ENCODE results near the gene IL21.
"Not testable (repeated sequence)": the region's sequence is repeated elsewhere in the genome, so short reads cannot be mapped to it uniquely, and the experiment has no call there.

The IL21 gene

DNA sequence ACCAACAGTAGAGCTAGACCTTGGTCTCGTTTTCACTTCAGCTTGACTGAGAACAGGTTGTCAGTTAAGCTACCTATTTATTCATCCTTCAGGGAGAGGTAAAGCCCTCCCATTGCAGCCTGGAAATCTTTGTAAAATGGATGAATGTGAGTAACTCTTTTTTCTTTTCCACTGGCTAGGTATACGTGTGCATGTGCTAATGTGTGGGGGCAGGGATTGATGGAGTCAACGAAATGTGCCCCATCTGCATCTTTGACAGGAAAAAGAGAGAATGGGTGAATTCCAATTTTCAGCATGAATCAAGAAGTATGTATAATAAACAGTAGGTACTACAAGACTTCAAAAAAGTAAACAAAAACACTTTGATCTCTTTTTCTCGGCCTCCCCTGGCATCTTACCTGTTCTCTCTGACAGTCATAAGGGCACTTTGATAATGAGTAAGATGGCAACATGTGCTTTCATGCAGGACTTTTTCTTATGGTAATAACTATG lies at the start of gene IL21:
TSS of gene IL21 (minus strand) at position 51 of the 492 bp plus-strand sequence. CDS start 55 bp downstream, outside the sequence.
- DNase-seq, result no peak

DNA sequence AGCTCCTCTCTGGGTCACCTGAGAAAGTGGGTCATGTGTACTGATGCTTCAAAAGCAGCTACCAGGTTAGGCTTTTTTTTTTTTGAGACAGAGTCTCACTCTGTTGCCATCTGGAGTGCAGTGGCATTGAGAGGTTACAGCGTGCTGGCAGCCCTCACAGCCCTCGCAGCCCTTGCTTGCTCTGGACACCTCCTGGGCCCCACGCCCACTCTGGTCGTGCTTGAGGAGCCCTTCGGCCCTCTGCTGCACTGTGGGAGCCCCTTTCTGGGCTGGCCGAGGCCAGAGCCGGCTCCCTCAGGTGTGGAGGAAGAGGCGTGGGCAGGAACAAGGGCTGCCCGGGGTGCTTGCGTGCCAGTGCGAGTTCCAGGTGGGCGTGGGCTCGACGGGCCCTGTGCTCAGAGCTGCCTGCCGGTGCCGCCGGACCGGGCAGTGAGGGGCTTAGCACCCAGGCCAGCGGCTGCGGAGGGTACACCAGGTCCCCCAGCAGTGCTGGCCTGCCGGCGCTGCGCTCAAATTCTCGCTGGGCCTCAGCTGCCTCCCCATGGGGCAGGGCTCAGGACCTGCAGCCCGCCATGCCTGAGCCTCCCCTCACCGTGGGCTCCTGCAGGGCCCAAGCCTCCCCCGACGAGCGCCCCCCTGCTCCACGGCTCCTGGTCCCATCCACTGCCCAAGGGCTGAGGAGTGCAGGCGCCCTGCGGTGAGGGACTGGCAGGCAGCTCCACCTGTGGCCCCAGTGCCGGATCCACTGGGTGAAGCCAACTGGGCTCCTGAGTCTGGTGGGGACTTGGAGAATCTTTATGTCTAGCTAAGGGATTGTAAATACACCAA lies 49.3 kb upstream of the IL21 start:
- no peak for DNase-seq

DNA sequence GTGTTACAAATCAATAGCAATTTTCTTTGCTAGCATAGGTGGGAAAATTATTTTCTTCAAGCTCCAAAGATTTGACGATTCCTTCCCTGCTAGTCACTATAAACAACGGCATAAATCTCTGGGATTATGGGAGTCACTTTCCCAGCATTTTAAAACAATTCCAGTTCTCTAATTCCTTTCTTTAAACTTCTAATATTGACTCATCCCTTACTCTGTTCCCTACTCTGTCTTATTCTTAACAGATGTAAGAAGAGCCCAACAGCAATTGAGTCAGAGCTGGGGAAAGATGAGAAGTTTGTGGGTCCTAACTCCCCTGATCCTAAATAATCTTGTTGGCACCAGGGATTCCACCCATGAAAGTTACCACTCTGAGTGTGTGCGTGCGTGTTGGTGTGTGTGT lies 47.4 kb upstream of the IL21 start:
- no peak for DNase-seq

DNA sequence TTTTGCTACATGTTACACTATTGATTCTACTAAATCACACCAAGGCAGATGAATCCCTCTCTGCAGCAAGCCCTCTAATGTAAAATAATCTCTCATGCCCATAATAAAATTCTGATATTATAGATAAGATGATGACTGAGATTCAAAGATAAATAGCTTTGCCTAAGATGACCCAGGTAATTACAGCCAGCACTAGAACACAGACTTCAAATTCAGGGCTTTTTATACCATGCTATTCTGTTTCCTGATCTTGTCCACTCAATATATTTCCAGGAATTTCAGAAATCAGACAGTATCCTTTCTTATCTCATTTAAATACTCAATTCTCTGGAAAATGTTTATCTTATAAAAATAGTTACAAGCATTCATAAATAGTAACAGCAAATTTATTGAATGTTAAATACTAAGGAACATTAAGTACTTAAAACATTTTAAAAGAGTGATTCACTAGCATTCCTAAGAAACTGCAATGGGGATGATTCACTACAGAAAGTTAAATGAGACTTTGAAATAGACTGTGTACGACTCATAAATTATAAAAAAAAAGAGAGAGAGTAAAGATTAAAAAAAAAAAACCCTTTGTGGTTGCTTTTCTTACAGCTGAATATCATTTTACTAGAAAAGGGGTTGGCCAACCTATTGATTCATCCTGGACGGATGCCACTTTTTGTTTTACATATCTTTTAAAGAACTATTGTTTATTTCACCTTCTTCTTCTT lies 45.8 kb upstream of the IL21 start:
- DNase-seq, result no peak

DNA sequence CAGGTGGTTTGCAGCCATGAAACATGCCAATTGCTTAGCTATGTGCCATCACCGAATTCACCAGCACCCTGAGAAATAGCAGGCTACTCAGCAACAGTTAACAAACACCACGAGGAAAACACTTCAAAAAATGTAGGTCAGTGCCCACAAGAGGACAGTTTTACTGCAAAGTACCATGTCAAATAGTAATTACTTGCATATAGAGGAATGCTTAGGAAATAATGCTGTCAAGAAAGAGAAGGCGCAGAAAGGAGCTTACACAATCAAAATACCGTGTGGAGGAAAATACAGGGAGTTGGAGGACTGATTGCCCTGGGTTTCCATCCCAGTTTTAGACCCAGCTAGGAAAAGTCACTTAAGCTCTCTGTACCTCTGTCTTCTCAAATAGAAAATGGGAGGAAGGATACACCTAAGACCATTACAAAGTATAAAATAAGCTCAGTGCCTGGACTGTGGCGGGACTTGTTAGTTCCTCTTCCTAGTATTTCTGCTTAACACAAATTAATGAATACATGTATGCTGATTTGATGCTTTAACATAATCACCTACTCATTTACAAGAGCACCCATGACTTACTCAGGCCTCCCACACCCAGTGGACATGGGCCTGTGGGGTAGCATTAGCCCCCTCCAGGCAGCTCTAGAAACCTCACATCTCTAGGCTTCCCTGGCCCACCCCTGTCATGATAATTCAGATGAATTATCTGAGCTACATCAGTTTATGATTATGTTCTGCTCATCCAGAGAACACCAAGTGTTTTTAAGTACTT lies 44.5 kb upstream of the IL21 start:
- DNase-seq, result no peak

DNA sequence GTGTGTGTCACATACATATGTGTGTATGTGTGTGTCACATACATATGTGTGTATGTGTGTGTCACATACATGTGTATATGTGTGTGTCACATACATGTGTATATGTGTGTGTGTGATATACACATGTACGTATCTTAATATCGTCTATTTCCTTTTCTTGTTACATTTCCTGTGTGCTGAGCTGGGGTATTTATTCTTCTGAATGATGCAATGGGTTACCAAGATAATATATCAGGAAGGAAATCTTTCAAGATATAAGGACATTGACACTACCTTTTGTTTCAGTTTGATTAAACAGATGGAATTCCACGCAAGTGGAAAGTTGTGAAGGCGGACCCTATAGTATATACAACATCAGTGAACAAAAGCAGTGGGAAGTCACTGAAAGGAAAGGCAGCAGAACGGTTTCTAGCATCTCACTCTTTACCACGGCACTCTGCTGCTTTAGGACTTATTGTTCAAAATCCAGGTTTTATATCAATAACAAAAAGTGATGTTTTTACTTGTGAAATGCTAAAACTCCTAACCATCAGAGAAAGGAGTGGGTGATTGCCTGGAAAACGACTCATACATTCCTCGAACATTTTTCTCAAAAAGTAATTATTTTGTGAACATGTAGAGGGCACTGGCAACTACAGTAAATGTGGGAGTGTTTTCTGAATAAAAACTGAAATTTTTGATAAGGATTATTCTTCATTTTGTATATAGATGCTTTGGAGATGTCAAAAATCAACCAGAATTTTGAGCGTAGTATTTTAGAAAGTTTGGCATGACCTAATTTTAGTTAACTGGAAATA lies 43.1 kb upstream of the IL21 start:
- DNase-seq, result no peak

DNA sequence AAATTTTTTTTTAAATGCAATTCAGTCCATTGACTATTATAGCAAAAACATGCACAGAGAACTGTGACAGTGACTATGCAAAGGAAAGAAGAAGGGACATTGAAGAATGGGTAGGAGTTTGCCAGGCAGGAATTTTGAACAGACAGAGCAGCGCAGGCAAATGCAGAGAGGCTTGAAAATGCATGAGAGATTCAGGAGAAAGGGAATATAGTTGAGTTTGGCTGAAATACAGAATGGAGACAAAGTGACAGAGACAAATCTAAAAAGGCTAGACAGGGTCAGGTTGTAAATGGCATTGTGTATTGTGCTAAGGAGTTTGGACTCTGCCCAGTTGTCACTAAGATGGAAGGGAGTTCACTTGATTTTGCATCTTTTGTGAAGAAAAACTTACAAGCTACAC lies 42.4 kb upstream of the IL21 start:
- DNase-seq, result no peak

DNA sequence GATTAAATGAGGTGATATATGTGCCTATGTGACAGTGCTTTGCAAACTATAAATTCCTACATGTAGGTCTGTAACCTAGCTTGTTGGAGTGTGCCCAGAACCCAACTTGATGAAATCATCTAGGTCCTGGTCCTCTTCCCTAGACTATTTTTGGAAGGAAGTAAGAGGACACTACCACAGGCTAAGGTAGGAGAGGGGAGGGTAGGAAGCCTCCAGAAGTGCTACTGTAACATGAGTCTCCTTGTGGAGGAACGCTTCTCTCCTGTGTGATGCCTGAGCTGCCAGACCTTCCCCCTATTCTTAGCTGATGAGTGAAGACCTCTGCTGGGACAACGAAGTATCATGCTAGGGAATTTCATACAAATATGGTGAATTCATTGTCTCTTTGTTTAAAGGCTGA lies 41.8 kb upstream of the IL21 start:
- DNase-seq, result no peak

DNA sequence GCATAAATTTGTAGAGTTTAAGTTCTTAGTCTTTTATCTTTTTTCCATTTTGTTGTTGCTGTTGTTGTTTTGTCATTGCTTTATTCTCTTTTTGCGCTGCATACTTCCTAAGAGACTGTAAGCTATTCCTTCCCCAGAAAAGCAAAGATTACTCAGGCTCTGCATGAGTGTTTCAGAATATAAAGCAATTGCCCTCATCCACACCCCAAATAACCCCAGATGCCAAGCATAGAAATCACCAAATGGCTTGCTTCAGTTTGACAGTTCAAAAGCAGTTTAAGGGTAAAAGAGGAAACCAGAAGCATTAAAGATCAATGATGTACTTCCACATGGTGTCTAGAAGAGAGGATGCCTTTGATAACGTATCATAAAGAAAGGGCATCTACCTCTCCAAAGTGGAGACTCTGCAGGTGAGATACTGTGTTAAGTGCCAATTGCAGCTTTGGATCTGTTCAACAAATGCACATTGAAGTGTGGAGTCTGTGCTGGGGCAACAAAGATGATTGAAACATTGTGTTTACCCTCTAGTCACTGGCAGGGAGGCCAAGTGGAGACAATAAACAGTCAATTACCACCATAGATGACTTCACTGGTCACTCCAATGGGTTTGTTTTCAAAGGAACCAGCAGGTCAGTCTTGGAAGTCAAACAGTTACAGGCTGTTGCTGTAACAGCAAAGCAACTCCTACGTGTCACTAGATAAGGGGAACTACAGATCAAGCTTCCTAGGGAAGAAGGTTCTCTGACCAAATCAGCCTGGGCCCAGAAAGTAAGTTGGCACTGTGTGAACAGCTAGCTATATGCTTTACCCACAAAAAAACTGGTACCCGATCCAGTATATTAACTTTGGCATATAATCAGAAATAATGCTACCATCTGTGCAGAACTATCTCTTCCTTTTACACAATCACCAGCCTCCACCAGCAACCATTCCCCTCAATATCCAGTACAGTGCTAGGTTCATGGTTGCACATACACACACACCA lies 40.6 kb upstream of the IL21 start:
- no peak for DNase-seq

DNA sequence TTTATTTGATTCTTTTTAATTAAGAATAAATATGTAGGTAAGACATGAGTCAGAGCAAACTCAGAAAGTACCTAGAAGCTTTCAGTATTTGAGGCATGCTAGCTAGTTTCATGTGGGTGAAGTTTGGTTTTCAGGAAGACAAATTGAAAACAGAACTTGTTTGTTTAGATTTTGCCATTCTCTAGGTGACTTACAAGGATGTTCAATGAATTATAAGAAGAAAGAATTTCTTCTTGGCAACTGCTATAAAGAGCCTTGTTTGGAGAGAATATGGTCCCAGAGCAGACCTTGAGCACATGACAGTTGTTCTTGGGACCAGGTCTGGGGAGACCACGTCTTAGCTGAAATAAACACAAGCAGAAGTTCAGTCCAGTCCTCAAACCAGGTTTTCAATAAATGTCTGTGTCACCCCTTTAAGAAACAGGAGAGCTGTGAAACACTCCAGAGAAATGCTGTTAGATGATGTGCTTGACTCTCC lies 38.0 kb upstream of the IL21 start:
- no peak for DNase-seq

DNA sequence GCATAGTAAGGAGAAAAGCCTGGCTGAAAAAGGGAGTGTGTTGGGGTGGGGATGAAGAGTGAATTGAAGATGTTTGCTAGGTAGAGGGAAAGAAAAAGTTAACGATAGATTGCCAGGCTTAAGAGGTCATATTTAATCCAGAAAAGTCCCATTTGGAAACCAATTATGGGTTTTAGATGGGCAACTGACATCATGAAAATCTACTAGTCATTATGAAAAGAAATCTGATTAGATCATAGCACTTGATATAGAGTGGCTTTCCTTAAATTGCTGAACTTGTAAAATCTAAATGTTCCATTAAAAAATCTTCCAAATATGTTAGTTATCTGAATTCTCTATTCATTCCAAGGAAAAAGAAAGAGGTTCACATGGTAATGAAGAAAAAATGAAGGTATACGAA lies 37.5 kb upstream of the IL21 start:
- DNase-seq, result no peak

DNA sequence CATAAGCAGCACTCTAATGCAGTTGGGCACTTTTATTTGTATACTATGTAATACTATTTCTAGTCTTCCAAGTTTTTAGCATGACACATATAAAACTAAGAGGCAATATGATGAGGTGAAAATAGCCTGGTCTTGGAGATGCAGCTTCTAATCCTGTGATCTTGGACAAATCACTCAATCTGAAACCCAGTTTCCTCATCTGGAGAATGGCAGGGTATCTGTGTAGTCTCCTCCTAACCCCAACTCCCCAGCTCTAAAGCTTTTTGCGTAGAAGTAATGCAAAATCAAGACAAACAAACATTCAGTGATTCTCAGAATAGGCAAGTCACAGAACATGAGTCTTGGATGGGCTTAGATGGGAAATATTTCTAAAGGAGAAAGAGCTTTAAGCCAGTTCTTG lies 36.7 kb upstream of the IL21 start:
- DNase-seq, result no peak

DNA sequence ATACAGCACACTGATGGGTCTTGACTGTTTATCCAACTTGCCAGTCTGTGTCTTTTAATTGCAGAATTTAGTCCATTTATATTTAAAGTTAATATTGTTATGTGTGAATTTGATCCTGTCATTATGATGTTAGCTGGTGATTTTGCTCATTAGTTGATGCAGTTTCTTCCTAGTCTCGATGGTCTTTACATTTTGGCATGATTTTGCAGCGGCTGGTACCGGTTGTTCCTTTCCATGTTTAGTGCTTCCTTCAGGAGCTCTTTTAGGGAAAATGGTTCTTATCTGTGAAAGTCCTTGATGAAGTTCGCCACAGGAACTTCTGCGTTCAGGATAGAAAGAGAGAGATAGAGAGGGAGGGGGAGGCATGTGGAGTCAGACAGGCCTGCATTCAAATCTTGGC lies 35.7 kb upstream of the IL21 start:
- DNase-seq, result not testable (repeated sequence)

DNA sequence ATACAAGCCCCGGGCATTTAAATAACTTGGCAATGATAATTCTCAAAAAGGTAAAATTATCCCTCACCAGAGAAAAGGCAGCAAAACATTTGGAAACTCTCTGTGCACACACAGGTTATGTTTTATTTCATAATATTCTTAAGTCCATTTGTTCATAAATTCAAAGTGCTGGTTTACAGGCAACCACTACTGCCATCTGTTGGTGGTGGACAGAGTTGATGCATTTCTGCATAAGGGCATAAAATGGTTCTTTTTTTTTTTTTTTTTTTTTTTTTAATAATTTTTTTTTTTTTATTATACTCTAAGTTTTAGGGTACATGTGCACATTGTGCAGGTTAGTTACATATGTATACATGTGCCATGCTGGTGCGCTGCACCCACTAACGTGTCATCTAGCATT lies 31.5 kb upstream of the IL21 start:
- DNase-seq, result peak in 1 of 3 experiments; percentile 22

DNA sequence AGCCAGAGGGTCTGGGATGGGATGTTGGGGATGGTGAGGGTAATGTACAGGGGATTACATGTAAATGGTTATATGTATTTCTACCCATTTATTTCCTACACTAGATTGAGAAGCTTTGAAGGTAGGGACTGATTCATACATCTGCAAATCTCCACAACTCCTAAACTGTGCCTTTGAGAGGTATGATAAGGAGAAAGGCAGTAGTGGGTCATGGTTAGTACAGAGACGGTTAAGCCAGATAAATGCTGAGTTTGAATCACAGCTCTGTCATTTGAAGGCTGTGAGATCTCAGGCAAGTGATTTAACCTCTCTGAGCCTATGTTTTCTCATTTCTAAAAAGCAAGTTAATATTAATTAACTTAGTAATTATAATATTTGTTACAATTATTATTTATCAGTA lies 29.3 kb upstream of the IL21 start:
- DNase-seq, result no peak

DNA sequence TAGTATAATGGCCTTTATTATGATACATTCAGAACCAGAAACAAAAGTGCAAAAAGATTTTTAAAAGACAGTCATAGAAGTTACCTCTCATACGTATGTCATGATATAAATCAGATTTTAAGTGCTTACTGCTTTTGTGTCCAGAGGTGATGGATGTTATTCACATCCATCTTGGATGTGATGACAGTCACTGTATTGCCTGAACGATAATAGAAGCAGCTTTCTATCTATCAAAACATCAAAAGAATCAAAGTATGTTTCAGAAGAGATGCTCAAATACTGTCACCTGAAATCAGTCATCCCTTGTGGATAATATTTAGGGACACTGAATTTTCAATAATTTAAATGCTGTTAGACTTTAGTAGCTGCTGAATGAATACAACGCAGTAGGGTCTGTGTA lies 26.8 kb upstream of the IL21 start:
- DNase-seq, result no peak

DNA sequence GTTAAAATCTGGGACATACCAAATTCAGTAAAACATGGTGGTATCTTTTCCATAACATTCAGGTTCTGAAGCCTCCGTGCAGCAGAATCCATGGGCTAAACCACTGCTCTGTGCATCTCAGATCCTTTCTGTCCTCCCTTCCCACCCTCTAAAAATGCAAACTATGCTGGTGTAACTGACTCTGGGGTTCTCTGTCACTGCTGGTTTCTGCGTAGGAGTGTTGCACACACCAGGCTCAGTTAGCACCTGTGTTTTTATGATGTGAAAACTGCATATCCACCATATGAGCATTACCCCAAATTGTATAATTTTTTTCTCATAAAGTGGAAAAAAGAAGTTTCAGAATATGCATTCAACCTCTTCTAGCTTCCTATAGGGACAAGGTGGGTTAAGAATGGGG lies 22.4 kb upstream of the IL21 start:
- DNase-seq, result no peak

DNA sequence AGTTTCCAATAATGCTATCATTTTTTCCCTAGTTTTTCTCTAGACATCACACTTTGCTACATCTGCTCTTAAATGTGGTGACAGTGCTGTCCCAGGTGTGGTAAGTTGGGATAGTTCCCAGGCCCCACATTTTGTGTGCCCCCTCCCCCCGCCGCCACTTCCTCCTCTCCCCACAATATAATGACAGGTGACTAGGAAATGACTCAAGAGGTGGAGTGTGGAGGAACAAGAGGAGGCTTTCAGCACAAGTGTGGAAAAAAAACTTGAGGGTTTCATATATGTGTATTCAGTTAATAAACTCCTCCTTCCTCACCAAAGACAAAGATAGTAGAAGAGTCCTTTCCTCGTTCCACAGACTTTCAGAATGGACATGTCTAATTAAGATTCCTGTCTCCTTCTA lies 18.3 kb upstream of the IL21 start:
- no peak for DNase-seq

DNA sequence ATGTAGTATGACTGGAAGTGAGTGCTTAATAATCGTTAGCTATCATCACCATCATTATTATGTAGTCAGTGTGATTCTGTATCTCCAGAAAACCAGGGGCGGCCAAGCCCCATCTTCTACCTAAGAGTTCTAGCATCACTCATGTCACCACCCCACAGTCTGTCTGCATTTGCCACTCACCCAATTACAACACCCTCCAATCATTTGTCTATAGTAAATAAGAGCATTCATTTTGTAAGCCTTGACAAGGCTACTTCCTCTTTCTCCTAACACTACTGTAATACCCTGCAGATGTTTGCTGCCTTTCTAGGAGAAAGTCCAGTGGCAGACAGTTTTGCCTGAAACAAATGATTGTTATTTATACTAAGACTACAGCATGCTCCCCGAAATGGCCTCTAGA lies 15.8 kb upstream of the IL21 start:
- DNase-seq, result no peak

DNA sequence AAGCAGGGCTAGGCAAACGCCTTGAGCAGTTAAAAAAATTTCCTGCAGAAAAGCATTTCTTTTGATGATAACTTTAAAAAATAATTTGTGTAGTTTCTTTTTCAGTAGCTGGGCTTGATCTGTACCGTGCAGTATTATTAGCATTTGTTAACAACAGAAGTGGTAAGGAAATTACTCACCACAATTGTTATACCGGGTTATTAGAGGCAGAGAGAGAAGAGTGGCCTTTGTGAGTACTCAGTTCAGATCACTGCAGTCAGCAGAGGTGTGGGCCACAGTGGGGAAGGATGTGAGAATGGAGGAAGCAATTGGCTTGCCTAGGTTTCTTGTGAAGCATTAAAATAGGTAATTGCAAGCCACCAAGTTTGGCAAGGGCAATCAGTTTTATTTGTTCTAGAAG lies 14.3 kb upstream of the IL21 start:
- peak in 1 of 3 experiments; percentile 21 for DNase-seq

DNA sequence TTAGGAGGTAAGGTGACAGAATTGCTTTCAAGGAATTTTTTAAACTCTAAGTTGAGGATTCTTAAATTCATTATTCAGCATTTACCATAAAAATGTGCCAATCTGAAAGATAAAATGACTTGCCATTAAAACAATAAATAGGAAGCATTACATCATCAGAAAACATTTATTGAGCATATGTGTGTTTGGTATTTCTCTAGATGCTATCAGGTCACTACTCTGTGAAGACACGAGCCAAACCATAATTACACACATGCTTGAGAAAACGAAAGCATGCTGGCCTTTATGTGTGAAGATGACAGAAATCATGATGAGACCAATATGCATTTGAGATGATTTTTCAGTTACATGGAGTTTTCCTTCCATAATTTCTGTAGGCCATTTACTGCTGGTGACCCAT lies 12.3 kb upstream of the IL21 start:
- DNase-seq, result peak in 1 of 3 experiments; percentile 35
